ENCODE measurements around the gene FSTL3.
"Not testable (repeated sequence)": the region's sequence is repeated elsewhere in the genome, so short reads cannot be mapped to it uniquely, and the experiment has no call there.

The FSTL3 gene

DNA sequence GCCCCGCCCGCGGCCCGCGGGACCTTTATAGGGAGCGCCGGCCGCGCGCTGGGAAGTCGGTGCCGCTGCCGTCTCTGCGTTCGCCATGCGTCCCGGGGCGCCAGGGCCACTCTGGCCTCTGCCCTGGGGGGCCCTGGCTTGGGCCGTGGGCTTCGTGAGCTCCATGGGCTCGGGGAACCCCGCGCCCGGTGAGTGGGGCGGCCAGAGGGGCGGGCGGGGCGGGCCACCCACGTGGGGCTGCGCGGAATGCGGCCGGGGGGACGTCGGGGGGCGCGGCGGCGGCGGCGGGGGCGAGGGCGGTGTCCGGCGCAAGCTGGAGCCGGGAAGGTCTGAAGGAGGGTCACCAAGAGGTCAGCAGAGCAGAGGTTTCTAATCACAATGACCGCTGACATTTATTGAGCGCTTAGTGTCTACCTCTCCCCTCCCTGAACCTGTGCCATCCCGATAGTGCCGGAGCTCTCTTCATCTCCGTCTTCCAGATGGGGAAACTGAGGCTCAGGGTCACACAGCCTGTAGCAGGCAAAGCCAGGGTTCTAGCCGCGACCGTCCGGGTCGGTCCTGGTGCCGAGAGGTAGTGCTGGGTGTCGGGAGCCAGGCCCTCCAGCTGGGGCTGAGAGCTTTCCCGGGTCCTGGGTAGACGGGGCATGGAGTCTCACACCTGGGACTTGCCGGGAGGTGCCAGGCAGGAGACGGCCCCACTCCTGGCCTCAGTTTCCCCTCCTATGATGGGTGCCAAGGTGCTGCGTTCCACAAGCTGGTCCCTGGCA is at the start of gene FSTL3:
Gene FSTL3 (plus strand): TSS at position 54 of the 767 bp plus-strand sequence. CDS start 32 bp downstream, at position 86.
- no peak for DNase-seq (ENCODE audit: low read depth, low spot score)

DNA sequence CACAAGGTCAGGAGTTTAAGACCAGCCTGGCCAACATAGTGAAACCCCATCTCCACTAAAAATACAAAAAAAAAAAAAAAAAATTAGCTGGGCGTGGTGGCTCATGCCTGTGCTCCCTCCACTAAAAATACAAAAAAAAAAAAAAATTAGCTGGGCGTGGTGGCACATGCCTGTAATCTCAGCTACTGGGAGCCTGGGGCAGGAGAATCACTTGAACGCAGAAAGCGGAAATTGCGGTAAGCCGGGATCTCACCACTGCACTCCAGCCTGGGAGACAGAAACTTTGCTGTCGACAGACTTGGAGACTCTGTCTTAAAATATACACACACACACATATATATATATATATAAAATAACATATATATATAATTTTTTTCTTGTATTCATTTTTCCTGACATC is 49.6 kb upstream of the FSTL3 start:
- not testable (repeated sequence) for DNase-seq (ENCODE audit: low read depth, low spot score)

DNA sequence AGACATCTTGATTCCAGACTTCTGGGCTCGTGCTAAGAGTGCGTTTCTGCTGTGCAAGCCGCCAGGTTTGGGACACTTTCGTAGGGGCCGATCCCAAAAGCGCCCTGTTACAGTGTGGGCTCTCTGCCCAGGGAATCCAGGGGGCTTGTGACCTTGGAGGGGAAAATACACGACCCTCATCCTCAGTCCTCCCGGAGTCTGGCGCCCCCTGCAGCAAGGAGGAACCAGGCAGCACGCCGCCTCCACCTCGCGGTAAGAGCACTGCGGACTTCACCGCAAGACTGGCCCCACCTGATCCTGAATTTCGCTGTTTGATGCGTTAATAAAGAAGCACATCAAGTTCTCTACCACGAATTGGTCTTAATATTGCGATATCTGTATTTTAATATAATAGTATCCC is 48.0 kb upstream of the FSTL3 start:
- DNase-seq (ENCODE audit: low read depth, low spot score): no peak

DNA sequence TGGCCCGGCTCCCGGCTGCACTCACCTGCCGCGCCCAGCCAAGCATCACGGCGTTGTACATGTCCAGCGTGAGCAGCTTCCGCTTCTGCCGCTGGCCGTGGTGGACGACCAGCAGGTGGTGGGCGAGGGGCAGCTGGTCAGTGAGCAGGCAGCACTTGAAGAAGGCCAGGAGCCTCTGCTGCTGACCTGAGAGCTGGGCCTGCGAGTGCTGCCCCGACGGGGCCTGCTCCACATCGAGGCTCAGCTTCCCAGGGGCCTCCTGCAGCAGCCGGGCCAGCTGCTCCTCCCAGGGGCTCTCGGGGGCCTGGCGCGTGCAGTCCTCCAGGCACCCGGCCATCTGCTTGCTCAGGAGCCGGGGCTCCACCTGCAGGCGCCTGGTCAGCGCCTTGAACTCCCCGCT is 46.7 kb upstream of the FSTL3 start:
- not testable (repeated sequence) for DNase-seq (ENCODE audit: low read depth, low spot score)

DNA sequence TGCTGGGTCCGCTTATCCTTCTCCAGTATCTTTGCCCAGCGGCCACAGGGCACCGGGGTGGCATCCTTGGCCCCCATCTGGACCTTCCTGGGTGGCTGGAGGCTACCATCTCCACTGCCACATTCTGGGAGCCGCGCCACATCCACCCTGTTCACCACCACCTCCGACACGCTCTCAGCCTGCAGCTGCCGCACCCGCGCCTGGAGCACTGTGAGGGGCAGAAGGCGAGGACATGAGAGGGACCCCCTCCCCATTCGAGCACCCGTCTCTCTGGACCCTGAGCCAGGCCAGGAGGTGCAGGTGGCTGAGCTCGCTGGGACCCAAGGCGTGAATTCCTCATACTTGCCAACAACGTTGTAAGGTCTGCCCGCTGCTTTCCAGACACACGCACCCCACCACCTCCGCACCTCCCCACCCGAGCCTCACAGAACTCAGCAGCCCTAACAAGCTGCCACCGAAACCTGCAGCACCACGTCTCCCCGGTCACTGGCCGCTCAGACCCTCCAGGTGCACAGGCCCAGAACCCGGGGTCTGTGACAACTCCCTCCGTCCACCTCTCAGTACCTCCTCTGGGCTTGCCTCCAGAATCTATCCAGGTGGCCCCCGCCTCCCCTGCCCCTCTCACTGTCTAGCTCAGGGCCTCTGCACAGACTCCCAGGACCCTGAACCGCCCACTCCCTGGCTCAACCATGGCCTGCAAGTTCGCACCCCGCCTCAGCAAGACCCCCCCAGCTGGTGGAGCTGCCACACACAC is 46.1 kb upstream of the FSTL3 start:
- no peak for DNase-seq (ENCODE audit: low read depth, low spot score)

DNA sequence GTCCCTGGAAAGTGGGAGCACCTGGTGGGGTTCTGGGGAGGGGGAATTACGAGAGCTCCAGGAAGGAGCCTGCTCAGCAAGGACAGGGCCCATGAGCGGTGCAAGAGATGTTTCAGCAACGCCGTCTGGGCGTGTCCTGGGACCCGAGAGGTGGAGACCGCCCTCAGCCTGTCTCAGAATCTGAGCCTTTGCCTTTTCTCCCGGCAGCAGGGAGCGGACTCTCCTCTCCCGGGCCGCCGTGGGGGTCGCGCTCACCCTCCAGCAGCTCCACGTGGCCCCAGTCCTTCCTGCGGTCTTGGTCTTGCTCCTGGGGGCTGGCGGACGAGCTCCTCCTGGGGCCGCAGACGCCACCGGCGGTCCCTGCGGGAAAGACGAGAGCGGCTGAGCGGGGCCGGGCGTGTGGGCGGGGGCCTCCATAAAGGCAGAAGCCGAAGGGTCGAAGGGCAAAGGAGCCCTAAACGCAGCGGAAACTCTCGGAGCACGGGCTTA is 43.6 kb upstream of the FSTL3 start:
- no peak for DNase-seq (ENCODE audit: low read depth, low spot score)

DNA sequence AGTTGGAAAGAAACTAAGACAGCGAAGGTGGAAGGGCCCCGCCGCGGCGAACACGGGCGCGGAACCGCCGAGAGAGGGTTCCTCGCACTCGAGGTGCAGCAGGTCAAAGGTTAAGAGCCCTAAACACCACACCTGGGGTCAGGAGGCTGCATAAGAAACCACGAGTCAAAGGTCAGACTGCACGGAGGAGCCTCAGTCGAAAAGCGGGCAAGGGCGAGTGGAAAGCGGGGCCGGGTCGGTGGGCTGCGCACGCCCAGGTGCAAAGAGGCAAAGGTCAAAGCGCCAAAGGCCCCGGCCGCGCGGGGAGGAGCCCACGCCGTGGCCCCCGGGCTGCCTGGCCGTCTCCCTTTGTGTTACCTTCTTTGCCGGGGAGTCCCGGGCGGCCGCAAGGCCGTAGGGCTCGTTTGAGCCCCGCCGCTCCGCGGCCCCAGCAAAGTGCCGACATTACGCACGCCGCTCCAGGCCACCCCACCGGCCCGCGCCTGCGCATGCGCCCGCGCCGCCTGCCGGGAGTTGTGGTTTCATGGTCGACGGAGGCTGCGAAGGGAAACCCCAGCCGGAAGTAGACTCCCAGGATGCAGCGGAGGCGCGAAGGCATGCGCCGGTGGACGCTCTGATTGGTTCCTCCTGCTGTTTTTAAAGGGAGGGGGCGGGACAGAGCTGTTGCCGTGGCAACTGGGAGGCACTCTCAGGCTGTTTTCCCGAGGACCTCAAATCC is 43.0 kb upstream of the FSTL3 start, which contains the start of gene POLRMT:
Gene POLRMT (minus strand): TSS at position 470 of the 718 bp plus-strand sequence. CDS start 25 bp downstream, at position 445.
- DNase-seq (ENCODE audit: low read depth, low spot score): peak; percentile 93

DNA sequence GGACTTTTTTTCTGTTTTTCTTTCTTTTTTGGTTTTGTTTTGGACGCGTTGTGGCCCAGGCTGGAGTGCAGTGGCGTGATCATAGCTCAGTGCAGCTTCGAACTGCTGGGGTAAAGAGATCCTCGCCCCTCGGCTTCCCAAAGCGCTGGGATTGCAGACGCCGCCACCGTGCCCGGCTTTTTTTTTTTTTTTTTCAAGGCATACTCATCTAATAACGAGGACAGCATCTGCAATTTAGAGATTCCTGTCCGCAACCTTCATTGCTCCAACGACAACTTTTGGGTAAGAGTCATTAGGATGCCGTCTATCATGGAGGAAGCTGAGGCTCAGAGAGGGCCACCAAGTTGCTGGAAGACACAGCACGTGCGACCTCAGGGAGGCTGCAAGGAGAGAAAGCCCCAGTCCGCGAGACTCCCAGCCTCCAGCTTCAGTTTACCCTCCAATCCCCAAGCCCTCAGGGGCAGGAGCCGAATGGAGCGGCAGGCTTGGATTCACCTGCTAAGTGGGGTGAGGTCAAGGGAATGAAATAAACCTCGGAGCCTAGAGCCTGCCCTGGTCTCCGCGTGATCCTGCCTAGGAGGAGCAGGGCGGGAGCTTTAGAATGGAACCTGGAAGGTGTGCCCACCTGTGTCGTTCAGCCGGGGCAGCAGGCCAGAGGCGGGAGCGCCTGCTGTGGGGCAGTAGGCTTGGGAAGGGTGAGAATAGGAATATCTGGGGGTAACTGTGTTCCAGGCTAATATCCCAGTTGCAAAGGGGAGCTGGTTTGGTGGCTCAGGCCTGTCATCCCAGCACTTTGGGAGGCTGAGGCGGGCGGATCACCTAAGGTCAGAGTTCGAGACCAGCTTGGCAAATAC is 42.2 kb upstream of the FSTL3 start:
- no peak for DNase-seq (ENCODE audit: low read depth, low spot score)

DNA sequence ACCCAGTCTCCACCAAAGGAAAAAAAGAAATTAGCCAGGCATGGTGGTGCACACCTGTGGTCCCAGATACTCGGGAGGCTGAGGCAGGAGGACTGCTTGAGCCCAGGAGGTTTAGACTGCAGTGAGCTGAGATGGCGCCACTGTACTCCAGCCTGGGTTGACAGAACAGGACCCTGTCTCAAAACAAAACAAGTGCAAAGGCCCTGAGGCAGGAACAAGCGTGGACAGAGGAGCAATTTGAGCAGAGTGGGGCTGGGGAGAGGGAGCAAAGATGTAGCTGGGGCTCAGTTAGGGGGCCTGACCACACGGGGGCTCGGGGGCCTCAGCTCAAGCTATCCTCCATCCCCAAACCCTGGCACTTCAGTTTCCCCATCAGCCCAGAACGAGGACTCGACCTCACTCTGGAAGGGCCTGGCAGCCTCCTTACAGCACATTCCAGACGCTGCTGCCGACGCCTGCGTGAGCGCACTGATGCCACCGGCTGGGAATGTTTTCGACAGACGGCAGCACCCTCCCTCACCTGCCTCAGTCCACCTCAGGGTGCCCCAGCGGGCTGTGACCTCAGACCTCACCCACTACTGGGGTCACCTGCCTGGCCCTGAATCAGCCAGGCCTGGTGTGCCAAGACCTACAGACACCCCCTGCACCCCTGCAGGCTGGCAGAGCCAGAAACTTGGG is 41.1 kb upstream of the FSTL3 start:
- DNase-seq (ENCODE audit: low read depth, low spot score): no peak

DNA sequence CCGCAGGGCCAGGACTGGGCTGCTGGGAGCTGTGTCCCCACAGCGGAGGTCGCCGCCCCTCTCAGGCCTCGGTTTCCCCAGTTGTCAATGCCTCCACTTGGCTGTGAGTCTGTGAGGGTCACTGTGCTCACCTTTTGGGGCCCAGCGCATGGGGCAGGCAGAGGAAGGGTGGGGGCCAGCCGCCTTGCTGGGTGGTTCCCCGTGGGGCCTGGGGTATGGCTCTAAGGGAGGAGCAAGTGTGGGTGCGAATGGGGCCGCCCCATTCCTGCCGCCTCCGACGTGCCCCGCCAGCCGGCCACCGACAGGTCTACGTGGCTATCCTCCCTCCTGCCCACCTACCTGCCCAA is 37.3 kb upstream of the FSTL3 start:
- DNase-seq (ENCODE audit: low read depth, low spot score): no peak

DNA sequence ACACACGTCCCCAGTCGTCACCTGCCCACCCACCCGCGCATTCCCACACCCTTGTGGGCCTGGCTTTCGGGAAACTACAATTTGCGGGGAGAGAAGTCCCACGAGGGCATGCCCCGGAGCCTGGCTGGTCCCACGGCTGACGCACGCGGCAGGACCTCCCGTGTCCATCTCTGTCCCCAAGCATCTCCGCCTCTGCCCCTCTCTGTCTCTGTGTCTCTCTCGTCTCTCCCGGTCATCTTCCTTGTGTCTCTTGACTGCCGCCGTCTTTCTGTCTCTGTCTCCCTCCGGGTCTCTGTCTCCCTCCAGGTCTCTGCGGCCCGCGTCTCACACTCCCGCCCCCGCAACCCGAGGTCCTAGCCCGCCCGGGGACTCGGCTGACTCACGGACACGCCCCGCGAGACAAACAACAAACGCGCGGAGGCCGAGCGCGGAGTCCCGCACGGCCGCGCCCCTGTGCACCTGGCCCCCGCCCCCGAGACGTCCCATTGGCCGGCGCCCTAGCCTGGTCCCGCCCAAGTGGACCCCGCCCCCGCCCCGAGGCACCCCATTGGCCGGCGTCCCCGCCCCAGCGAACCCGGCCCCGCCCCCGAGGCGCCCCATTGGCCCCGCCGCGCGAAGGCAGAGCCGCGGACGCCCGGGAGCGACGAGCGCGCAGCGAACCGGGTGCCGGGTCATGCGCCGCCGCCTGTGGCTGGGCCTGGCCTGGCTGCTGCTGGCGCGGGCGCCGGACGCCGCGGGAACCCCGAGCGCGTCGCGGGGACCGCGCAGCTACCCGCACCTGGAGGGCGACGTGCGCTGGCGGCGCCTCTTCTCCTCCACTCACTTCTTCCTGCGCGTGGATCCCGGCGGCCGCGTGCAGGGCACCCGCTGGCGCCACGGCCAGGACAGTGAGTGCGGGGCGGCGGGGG is 36.7 kb upstream of the FSTL3 start, which contains the start of gene FGF22:
Gene FGF22 (plus strand): TSS at position 627 of the 908 bp plus-strand sequence. CDS start 47 bp downstream, at position 674.
- DNase-seq (ENCODE audit: low read depth, low spot score): peak; percentile 93

DNA sequence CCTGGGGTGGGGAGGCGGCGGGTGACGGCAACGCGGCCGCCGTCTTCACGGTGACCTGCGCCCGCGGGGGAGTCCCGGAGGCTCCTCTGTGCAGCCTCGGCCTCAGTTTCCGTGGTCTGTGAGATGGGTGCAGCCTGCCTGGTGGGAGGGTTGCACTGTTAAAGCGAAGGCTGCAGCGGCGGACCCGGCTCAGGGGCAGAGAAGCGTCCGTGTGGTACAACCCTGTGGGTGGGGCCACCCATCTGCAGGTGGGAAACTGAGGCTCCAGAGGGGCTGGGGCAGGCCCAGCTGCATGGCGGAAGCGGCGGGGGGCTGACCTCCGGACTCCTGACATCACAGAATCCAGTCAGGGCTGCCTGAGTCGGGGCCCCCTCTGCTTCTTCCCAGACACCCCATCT is 36.0 kb upstream of the FSTL3 start:
- no peak for DNase-seq (ENCODE audit: low read depth, low spot score)

DNA sequence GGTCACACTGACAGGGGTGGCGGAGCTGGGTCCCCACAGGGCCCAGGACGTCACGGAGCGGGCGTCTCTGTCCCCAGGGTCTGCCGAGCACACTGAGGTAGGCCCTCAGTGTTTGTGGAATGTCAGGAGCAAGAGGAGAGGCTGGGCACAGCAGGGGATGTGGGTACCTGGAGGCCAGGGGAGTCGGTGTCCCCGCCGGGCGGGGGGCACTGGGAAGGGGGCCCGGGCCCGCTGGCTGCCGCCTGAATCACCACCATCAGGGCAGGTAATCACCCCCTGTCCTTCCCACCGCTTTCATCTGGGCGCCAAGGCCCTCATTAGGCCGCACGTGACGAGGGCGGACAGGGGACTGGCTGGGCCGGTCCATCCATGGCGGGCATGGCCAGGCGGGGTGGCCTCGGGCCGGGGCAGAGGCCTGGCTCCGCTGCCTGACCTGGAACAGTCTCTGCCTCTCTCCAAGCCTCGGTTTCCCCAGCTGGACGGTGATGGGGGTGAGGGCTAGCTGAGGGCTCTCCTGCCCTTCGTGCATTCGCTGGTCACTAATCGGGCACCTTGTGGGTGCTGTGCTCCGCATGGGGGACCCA is 35.5 kb upstream of the FSTL3 start:
- no peak for DNase-seq (ENCODE audit: low read depth, low spot score)

DNA sequence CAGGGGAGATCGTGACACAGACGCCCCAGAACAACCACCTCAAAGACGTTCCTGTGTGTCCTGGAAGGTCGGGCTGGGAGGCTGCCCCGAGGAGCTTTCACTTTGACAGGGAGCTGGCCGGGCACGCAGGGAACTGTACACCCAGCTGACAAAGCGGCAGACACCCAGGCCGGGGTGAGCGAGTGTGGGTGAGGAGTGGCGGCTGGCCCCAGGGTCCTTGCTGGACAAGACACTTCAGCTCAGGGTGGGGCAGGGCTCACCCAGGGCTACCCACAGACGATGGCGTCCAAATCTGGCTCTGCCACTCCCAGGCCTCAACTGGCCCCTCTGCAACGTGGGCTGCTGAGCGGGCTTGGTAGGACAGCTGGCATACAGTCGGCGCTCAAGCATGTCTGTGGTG is 34.5 kb upstream of the FSTL3 start:
- no peak for DNase-seq (ENCODE audit: low read depth, low spot score)

DNA sequence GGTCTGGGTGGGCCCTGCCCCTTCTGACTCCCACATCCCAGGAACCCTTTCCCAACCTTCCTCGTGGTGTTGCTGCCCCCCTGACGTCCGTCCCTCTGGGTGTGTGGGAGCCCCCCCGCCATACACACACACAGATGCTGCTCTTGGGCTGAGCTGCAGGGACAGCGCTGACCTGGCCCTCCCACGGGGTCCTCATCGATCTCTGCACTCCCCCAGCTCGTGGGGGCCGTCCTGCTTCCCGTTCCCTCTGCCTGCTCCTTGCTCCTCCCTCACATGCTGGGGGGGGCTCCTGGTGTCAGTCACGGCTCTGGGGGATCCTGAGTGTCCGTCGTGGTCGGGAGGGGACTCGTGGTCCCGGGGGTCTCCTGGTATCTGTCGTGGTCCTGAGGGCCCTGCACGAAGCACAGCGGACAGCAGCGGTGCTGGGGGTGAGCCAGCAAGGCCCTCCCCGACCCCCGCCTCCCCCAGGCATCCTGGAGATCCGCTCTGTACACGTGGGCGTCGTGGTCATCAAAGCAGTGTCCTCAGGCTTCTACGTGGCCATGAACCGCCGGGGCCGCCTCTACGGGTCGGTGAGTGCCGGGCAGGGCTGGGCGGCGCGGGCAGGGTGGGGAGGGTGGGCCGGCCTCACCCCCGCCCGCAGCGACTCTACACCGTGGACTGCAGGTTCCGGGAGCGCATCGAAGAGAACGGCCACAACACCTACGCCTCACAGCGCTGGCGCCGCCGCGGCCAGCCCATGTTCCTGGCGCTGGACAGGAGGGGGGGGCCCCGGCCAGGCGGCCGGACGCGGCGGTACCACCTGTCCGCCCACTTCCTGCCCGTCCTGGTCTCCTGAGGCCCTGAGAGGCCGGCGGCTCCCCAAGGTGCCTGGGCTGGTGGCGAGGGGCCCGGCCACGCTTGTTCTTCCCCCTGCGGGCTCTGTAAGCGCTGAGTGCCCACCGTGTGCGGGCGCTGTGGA is 33.1 kb upstream of the FSTL3 start:
- DNase-seq (ENCODE audit: low read depth, low spot score): no peak

DNA sequence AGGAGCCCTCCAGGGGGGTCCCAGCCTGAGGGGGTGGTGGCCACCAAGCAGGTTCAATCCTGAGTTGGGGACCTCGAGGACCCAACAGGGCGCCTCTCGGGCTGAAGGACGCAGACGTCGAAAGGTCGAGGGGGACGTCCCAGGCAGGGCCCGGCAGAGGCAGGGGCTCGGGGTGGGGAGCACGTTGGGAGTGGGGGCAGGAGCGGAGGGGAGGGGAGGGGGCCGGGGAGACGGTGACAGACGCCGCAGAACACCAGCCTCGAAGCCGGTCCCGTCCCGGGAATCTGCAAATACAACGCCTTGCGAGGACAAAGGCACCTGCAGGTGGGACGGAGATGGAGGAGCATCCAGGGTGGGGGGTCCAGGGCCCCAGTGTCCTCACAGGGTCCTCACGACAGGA is 32.5 kb upstream of the FSTL3 start:
- DNase-seq (ENCODE audit: low read depth, low spot score): no peak

DNA sequence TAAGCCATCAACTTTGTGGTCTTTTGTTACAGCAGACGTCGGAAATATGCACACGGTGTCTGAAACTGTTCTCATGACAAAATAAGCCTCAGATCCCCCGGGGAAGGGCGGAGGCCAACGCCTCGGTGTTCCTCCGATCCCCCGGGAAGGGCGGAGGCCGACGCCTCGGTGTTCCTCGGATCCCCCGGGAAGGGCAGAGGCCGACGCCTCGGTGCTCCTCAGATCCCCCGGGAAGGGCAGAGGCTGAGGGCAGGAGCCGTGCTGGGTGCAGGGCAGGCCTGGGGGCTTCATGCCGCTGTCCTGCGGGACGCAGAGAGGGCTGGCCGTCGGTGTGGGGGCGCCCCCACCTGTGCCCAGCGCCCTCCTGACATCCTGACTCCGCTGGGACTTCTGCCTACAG is 31.8 kb upstream of the FSTL3 start:
- DNase-seq (ENCODE audit: low read depth, low spot score): no peak

DNA sequence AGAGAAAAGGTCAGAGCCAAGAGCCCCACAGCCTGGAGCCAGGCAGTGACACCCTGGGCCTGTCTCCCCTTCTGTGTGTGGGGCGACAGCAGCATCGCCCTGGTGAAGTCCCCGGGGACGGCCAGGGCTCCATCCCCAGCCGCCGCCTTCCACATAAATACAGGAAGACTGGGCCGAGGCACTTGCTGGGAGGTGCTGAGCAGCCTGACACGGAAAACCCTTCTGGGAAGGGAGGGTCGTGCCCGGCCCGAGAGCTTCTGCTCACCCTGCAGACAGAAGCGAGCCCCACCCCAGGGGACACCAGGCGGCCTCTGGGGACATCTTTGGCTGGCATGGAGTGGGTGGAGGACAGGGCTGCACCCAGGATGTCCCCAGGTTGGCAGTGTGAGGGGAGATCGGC is 31.4 kb upstream of the FSTL3 start:
- DNase-seq (ENCODE audit: low read depth, low spot score): no peak
